HG02759 (cell line): ENCODE results near the gene LRMDA.
"Not testable (repeated sequence)": the region's sequence is repeated elsewhere in the genome, so short reads cannot be mapped to it uniquely, and the experiment has no call there.

ENCODE experiments used
- ATAC-seq: cut with Tn5 transposase; IDR thresholded peaks from one replicate; pipeline ENCODE4 v1.9.1; 2021; ENCODE audit warnings: mild to moderate bottlenecking, moderate library complexity; ENCODE audit not compliant: unreplicated experiment

The LRMDA gene

DNA sequence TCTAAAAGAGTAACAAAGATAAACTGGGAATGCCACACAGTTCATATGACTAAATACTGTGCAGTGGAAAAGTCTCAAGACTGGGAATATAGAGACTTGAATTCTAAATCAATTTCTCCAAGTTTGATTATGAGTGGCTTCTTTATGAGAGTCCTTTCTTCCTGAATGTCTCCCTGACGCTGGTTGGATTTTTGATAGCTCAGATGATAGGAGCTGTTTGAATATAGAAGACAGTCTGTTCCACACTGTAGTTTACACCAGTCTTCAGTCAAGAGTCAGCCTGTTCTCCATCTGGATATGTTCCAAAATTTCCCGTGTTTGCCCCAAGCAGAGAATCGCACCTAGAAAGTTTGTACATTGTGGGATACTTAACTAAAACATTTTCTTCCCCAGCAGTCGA is 173.7 kb downstream of the LRMDA start:
- no peak for ATAC-seq

DNA sequence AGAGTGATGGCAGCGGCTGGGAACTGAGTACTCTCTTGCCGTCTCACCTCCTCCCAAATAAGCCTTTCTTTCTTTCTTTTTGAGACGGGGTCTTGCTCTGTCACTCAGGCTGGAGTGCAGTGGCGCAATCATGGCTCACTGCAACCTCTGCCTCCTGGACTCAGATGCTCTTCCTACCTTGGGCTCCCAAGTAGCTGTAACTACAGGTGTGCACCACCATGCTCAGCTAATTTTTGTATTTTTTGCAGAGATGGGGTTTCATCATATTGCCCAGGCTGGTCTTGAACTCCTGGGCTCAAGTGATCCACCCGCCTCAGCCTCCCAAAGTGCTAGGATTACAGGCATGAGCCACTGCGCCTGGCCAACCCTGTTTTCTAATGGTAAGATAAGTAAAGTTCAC is 174.4 kb downstream of the LRMDA start:
- ATAC-seq: not testable (repeated sequence)

DNA sequence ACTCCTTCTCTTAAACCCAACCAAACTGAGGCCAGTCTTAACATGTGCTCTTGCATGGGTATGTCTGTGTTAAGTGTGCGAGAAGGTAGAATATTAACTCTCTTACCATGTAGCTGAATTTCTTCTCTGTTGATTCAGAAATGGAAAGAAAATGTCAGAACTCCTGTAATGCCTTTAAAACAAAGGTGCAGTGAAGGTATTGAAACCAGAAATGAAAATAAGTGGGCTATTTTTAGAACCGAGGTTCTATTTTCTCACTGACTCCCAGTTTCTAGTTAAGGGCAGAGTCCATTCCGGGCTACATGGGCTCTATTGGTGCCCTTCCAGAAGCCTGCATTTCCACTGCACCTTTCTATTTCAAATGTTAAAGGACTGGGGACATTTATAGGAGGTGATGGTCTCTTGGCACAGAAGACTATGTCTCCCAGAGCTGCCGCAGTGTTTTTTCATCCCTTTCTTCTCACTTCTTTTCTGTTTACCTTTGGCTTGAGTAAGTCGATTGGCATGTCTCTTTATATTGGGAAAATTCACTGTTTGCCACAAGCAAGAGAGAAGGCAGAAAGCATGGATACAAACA is 174.9 kb downstream of the LRMDA start:
- peak; percentile 67 for ATAC-seq

DNA sequence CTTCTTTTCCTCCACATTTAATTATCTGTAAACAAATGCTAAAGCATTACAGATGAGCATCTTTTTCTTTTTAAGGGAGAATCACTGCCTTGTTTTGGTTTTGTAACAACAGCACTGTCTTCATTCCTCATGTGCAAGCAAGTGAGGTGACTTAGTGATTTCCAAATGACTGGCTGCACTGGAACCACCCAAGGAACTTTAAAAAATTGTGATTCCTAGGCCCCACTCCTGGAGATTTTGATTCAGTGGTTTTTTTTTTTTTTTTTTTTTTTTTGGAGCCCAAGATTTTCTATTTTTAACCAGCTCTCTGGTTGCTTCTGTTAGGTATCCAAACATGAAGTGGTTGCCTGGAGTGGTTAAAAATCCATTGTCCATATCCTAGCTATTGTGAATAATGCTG is 176.2 kb downstream of the LRMDA start:
- ATAC-seq: no peak

DNA sequence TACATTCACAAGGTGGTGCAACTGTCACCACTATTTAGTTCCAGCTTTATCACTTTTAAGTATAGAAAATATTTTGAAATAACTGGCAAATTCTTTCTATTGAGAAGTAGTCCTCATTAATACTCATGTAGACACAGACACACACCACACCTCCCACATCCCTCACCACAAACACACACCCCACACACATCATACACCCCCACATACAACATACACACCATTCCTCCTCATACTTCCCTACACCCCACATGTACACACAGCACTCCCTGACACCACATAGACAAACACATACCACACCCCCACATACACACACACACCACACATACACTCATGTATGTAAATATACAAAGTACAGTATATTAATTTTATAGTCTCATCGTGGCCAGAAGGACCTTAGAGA is 178.8 kb downstream of the LRMDA start:
- ATAC-seq: no peak

DNA sequence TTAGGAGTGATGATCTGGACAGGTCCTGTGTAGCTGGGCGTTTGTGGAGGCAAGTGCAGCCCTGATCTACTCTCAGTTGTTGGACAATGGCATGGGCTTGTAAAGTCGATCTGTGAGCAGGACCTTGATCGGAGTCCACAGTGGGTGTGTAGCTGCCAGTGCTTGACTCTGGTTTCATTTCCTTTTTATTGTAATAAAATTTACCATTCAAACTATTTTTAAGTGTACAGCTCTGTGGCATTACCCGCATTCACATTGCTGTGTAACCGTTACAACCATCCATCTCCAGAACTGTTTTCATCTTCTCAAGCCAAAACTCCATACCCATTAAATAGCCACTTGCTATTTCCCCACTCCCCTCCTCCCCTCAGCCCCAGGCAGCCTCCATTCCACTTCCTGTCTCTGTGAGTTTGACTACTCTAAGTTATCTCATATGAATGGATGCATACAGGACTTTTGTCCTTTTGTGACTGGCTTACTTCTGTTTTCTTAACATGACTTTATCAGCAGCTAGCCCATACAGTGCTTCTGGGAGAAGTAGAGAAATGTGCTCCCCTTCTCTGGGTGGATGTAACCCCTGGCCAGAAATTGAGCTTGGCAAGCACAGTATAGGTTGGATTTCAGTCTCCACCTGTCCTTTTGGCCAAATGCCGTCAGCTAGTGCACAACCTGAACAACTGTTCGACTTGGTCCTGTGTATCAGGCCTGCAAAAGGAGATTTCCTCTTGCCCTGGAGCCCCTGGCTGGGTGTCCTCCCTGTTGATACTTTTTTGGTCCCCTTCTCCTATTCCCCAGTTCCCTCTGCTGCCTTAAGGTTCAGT is 180.0 kb downstream of the LRMDA start:
- peak; percentile 44 for ATAC-seq

DNA sequence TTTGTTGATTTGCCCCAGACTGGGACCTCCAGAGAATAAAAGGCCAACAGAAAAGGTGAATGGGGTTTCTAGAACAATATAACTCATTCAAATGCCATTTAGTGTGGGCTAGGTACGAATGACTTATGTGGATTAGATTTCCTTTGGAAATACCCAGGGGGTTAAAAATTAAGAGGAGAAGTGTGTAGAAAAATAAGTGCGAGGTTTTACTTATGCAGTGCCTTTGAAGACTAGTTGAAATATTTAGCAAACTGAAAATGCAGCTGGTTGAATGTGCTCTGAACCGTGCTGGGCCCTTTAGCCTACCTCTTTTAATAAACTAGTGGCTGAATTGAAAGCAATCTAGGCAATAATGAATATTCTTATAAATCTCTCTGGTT is 180.6 kb downstream of the LRMDA start:
- peak; percentile 42 for ATAC-seq

DNA sequence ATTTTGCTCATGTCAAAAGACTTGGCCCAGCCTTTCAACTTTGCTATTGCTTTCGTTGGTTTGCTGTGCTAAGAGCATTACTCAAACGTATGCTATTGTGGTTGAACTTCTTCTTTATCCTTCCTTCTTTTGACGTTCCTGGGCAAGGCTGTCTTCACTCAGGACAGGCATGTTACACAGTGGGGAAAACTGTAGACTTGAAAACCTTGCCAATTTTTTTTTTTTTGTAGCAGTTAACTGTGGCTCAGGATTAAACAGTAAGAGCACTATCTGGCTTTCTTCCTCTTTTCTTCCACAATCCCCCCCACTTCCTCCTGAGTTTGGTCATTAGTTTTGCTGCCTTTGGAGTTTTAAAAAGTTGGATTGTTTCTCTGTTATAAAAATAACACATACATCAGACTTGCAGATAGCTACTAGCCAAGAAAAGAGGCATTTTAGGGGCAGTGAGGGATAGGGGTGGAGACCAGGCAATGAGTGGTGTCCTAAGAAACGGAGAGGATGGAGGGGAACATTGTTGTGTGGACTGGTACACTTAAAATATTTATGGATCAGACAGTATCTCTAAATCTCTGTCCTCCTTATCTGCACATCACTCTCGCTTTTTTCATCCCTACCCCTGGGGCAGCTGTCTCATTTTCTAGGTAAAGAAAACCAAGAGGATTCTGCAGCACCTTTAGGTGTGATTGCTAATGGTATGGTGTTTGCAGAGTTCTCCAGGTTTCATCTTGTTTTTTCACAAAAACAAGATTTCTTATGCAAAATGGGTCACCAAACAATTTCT is 181.7 kb downstream of the LRMDA start:
- peak; percentile 41 for ATAC-seq

DNA sequence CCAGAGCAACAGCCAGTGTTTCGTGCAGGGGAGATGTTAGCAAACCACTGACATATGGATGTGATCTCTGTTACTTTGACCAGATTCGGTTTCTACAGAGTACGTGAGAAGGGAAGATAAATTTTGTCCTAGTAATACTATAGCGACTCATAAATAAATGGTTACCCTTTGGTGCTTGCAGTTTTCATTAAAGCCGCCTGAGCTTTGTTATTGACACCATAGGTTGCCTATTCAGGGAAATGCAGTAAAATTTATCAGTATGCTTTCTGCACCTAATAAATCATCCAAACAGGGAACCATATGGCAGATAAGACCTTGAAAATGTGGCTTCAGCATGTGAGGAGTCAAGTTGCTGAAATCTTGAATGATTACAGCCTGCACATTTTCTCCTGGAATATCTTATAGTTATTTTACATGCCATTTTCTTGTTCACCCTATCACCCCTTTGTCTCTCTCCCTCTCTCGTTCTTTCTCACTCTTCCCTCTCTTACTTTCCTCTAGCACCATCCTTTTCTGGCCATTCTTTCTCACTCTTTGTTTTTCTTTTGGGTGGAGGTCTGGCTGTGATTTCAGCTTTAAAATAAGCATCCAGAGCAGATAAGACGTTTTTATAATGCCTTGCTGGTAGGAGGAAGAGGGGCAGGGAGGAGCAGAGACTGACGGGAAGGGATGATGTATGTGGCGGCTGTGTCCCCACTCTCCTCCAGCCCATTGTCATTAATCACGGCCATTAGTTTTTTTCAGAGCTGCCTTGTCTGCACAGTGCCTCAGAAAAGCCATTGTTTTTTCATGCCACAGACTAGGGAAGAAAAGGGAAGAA is 182.5 kb downstream of the LRMDA start:
- no peak for ATAC-seq

DNA sequence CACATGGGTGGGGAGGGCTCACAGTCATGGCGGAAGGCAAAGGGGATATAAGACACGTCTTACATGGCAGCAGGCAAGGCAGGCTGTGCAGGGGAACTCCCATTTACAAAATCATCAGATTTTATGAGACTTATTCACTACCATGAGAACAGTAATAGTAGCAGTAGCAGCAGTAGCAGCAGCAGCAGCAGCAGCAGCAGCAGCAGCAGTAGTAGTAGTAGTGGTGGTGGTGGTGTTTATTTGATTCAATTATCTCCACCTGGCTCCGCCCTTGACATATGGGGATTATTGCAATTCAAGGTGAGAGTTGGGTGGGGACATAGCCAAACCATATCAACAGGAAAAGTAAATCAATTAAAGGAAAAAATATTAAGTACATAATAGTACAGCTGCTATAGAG is 184.7 kb downstream of the LRMDA start:
- no peak for ATAC-seq

DNA sequence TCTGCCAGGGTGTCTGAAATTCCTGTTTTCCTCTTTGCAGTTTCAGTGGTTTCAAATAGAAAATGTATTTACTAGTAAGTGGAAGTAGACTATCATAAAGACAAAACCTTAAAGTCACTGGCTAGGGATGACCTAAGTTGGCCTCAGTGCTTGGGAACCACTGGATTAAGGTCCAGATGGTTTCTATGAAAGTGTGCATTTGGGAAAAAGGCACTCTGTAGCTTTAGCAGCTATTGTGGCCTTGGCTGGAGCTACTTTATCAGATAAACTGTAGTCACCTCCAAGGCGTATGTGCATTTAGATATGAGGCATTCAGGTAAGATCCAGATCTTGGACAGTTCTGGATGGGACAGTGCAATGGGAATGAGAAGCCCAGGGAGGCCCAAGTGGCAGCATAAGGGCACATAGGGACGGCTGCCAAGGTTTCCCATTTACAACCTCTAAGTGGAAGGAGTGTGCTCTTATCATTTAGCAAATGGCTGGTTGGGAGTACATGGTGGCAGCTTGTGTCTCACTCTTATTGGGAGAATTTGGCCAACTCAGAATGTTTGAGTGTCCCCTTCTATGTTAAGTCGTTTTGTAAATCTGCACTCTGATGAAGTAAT is 185.6 kb downstream of the LRMDA start:
- no peak for ATAC-seq

DNA sequence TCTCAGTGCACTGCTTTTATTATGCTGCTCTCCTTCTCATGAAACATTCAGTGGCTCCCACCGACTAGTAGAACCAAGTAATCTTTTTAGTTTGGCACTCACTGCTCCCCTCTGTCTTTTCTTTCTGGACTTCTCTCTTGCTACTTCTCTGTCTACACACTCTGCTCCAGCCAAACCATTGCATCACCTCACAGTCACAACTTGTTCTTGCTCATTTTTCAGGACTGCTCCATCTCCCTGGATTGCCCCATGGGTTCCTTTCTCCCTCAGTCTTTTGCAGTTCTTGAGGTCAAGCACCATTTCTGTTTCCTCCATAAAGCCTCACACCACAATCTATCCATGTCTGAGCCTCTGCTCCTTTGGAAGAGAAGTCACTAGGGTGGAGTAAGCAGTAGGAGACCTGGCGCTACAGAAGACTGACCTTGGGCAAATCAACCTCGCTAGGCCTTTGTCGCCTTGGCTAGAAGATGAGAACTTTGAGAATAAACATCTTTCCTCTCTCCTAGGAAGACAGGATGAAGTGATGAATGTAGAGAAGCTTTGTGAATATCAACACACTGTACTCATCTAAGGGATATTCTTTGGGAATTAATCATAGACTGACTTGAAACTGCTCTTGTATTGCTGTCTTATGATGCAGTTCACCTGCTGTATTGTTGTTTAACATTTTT is 186.2 kb downstream of the LRMDA start:
- no peak for ATAC-seq

DNA sequence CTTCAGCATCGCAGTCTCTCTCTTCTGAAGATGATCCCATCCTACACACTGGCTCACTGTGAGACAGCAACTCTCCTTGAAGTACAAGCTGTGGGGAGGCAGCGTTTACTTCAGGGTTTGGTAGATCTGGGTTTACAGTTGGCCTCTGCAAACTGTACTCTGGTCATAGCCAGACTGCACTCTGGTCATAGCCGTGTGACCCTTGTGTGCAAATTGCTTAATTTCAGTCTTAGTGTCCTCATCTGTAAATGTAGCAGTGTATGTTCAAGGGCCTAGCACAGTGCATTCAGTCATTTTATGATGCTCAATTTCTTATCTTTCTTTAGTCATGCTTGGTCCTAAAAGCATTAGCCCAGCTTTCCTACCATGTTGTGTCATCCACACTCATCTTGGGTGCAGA is 188.2 kb downstream of the LRMDA start:
- no peak for ATAC-seq

DNA sequence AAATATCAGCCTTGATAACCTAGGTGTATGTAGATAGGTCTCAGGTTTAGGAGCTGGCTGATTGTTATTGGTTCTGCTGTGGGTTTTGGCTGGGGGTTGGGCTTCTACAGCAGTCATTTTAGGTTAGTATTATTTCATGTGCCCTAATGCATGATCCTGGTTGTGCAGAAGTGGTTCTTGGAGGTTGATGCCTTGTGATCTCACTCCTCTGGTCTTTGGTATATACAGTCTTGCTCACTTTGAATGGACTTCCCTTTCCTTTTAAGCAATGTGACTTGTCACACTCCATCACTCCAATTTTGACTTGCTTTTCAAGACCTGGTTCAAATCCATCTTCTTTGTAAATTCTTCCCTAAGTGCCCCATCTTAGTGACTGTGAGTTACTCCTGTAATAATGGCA is 188.9 kb downstream of the LRMDA start:
- ATAC-seq: no peak

DNA sequence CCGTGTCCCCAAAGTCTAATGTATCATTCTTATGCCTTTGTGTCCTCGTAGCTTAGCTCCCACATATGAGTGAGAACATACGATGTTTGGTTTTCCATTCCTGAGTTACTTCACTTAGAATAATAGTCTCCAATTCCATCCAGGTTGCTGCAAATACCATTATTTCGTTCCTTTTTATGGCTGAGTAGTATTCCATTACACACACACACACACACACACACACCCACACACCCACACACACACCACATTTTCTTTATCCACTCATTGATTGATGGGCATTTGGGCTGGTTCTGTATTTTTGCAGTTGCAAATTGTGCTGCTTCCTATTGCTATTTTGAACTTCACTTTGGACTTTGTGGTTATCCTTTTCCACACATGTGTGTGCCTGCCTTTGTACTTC is 189.6 kb downstream of the LRMDA start:
- not testable (repeated sequence) for ATAC-seq

DNA sequence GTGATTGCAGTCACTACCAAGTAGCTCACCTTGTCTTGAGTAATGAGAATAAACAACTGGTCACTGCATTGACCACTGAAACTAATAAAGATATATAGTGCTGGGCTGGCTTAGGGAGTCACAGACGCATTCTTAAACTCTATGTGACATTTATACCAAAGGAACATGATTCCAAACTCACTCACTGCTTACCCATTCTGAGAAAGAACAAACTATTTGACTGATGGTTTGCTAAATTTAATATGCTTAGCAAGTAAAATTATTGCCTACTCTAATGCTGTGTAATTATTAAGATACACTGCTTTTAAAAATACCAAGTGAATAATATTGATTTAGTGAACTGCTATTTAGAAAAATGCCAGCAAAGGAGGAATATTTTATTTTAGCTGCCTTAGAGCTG is 191.1 kb downstream of the LRMDA start:
- no peak for ATAC-seq

DNA sequence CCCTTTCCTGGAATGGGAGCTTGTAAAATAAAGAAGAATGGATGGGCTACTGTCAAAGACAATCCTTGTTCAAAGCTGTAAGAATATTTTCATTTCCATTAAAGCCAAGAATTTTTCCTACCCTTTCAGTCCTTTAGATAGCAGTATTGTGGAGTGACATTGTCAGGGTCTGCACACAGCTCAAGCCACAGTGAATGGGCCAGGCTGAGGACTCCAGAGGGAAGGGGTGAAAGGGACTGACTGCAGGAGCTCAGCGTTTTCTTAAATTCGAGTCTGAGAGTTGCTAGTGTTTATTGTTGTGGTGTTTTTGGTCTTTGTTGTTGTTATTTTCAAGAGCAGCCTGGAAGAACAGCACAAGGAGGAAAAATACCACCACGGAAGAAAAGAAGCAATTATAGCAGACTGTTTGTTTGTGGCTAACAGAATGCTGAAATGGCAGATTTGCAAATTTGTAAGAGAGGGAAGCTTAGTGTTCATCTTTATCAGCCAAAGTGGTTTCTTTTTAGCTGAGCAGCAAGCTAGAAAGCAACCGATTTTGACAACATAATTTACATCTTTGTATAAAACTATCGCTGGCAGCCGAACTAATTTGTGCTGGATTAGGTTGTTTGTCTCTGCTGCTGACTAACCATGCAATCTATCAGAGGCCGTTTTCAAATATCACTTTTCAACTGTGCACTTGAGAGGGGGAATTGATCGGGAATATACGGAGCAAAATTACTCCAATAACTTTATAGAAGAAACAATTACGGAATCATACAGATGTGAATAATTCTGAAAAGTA is 192.1 kb downstream of the LRMDA start:
- ATAC-seq: no peak

DNA sequence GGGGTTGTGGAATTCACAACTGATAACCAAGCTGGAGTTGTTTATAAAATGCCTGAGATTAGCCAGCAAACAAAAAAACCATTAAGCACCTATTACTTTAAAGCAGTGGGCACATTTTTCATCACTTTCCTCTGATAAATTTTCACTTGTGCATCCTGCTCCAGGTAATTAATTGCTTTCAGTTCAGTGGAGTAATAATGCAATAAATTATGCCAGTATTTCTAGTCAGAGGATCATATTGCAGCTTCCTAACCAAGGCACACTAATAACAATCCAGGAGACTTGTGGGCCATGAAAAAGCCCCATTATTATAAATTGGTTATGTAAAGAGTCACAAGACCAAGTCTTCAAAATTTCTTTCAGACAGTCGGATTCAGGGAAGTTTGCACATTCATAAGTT is 193.2 kb downstream of the LRMDA start:
- no peak for ATAC-seq

DNA sequence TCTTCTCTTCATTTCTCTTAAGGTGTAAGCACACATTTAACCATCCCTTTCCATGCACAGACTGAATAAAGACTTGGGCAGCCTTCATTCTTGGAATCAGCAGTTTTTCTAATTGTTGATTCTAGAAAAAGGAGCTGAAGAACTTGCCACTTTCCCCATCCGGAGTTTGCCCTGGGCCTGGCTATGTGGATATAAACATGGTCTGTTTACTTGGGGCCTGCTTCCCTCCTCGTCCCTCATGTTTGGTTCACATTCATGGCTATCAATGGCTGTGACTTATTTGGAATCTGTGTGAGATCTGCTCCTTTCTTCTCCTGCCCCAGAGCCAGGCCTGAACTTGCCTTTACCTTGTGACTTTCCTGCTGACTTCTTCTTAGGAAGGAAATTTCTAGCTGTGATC is 199.3 kb downstream of the LRMDA start:
- no peak for ATAC-seq
